HCT116 (cell line): ENCODE results near the gene TMEM178B. TPM values are rescaled to one million over a fixed set of nuclear protein-coding genes. Genes with fewer than 3 reads are reported as not detected.

Source experiments
- ATAC-seq: fragments of 200-7000 bp; cut with Tn5 transposase; 2 replicates; pipeline ENCODE4 v1.9.1; 2020; ENCODE audit warnings: mild to moderate bottlenecking, moderate library complexity
- BruUV-seq: library from RNA; stranded (reverse); fragments of 400-500 nt; replicated peaks from 2 replicates; lab custom pipeline; 2021; lab: Mats Ljungman, UMichigan
- CTCF ChIA-PET: fragments of 300-600 bp; sonication (Branson Sonifier 250); formaldehyde crosslinking; loops from one replicate; lab custom pipeline; 2021; ENCODE audit warnings: antibody characterized with exemption; lab: Charles Lee
- POLR2A ChIA-PET: fragments of 300-600, 350-600 bp; sonication (Branson Sonifier 250); formaldehyde crosslinking; loops from one replicate; lab custom pipeline; 2021; ENCODE audit warnings: antibody characterized with exemption; lab: Charles Lee
- RAD21 ChIA-PET, 2 experiments: fragments of 300-600 bp; sonication (Branson Sonifier 250); formaldehyde crosslinking; loops; one replicate each; lab custom pipeline; 2023; ENCODE audit warnings: low total read pairs in 2 of 2; ENCODE audit not compliant: uncharacterized antibody in 2 of 2, unreplicated experiment in 2 of 2, low non-redundant PET in 1 of 2; lab: Charles Lee
- DNase-seq: peaks from one replicate; pipeline ENCODE4 v3.0.0-alpha.2; 2010; ENCODE audit warnings: low read depth, low spot score
- H2AFZ ChIP-seq: fragments of 200-600 bp; shearing (Covaris generic), sonication (generic); 2 replicates; pipeline ENCODE4 v1.6.1; 2017; ENCODE audit warnings: low read depth, mixed run types, mixed read lengths, antibody characterized with exemption, low read length; ENCODE audit not compliant: poor library complexity, severe bottlenecking
- H3K27ac ChIP-seq: 2 replicates; pipeline ENCODE4 v1.5.1; 2012; ENCODE audit warnings: low read depth, low read length
- H3K27me3 ChIP-seq: fragments of 200-600 bp; sonication (generic); 2 replicates; pipeline ENCODE4 v1.6.1; 2016; ENCODE audit warnings: mixed run types, low read length, mixed read lengths; ENCODE audit not compliant: insufficient read depth
- H3K36me3 ChIP-seq, 2 experiments: fragments of 200-500 bp in 1 of 2; fragments of 200-600 bp in 1 of 2; sonication (Bioruptor generic) in 1 of 2; sonication (generic) in 1 of 2; 2 replicates each; pipeline versions ENCODE4 v1.5.1 to v1.6.1; 2014 to 2016; ENCODE audit warnings: low read length in 2 of 2, inconsistent platforms in 1 of 2, mixed read lengths in 1 of 2, mixed run types in 1 of 2; ENCODE audit not compliant: insufficient read depth in 2 of 2, control insufficient read depth in 1 of 2
- H3K4me1 ChIP-seq, 2 experiments: fragments of 200-600 bp in 1 of 2; sonication (generic) in 1 of 2; 2 replicates each; pipeline versions ENCODE4 v1.5.1 to v1.6.1; 2012 to 2017; ENCODE audit warnings: low read length in 2 of 2, inconsistent platforms in 1 of 2, mild to moderate bottlenecking in 1 of 2, mixed read lengths in 1 of 2, mixed run types in 1 of 2, moderate library complexity in 1 of 2; ENCODE audit not compliant: insufficient read depth in 2 of 2, control insufficient read depth in 1 of 2
- H3K4me2 ChIP-seq: fragments of 200-600 bp; sonication (generic); 2 replicates; pipeline ENCODE4 v1.6.1; 2017; ENCODE audit warnings: mixed run types, low read length, mixed read lengths
- H3K4me3 ChIP-seq, 2 experiments: fragments of 200-600 bp in 1 of 2; sonication (generic) in 1 of 2; replicated peaks in 1 of 2; 2 replicates each; pipeline ENCODE4 v1.5.1; 2011 to 2016; ENCODE audit warnings: low read length in 2 of 2, control low read depth in 1 of 2, low read depth in 1 of 2, mild to moderate bottlenecking in 1 of 2, mixed read lengths in 1 of 2, mixed run types in 1 of 2
- H3K79me2 ChIP-seq: fragments of 200-600 bp; sonication (generic); 2 replicates; pipeline ENCODE4 v1.6.1; 2017; ENCODE audit warnings: mild to moderate bottlenecking, mixed run types, low read length, moderate library complexity, mixed read lengths; ENCODE audit not compliant: insufficient read depth
- H3K9ac ChIP-seq: fragments of 200-600 bp; sonication (generic); 2 replicates; pipeline ENCODE4 v1.6.1; 2016; ENCODE audit warnings: low read length, mixed read lengths
- H3K9me2 ChIP-seq: fragments of 200-600 bp; sonication (generic), shearing (Covaris generic); 2 replicates; pipeline ENCODE4 v1.6.1; 2017; ENCODE audit warnings: mixed run types, mild to moderate bottlenecking, moderate library complexity; ENCODE audit not compliant: insufficient read depth
- H3K9me3 ChIP-seq, 2 experiments: fragments of 200-500 bp in 1 of 2; fragments of 200-600 bp in 1 of 2; sonication (Bioruptor generic) in 1 of 2; sonication (generic) in 1 of 2; 2 replicates each; pipeline ENCODE4 v1.6.1; 2014 to 2017; ENCODE audit warnings: low read length in 2 of 2, mixed read lengths in 2 of 2, inconsistent platforms in 1 of 2, low read depth in 1 of 2, mild to moderate bottlenecking in 1 of 2, mixed run types in 1 of 2, moderate library complexity in 1 of 2; ENCODE audit not compliant: control insufficient read depth in 1 of 2, insufficient read depth in 1 of 2
- H4K20me1 ChIP-seq: fragments of 200-600 bp; sonication (generic), shearing (Covaris generic); 2 replicates; pipeline ENCODE4 v1.6.1; 2017; ENCODE audit warnings: mixed run types, mild to moderate bottlenecking, moderate library complexity; ENCODE audit not compliant: insufficient read depth
- ELF1 ChIP-seq: IDR thresholded peaks from 2 replicates; pipeline ENCODE4 v1.6.1; 2012; ENCODE audit warnings: low read depth, borderline replicate concordance
- EZH2 ChIP-seq: fragments of 200-600 bp; sonication (generic); IDR thresholded peaks from 2 replicates; pipeline ENCODE4 v1.6.1; 2017; ENCODE audit warnings: antibody characterized with exemption, mixed run types
- EZH2phosphoT487 ChIP-seq: fragments of 200-600 bp; IDR thresholded peaks from 2 replicates; pipeline ENCODE4 v1.6.1; 2018; ENCODE audit warnings: antibody characterized with exemption, borderline replicate concordance
- POLR2A ChIP-seq: IDR thresholded peaks from 2 replicates; pipeline ENCODE4 v1.7.0; 2011; ENCODE audit warnings: borderline replicate concordance; ENCODE audit not compliant: insufficient read depth, insufficient read length; ENCODE audit errors: extremely low read depth
- SP1 ChIP-seq: IDR thresholded peaks from 2 replicates; pipeline ENCODE4 v1.6.1; 2012; ENCODE audit warnings: low read depth
- SRF ChIP-seq: IDR thresholded peaks from 2 replicates; pipeline ENCODE4 v1.6.1; 2012; ENCODE audit warnings: low read depth
- ZNF274 ChIP-seq: fragments of 200-500 bp; sonication (Bioruptor generic); IDR thresholded peaks from 2 replicates; pipeline ENCODE4 v1.6.1; 2014; ENCODE audit warnings: mild to moderate bottlenecking, low read depth, low read length, inconsistent platforms
- intact Hi-C: fragments of 100-400 bp; cut with micrococcal nuclease; formaldehyde crosslinking; loops from 2 replicates; pipeline ENCODE4 v1.10.0; 2022
- total RNA-seq: library from RNA; stranded (reverse); gene quantifications from one replicate; pipeline ENCODE4 v1.2.1, GENCODE V29; 2021; ENCODE audit not compliant: unreplicated experiment
- TF ChIP-seq, protein P1 (sequence below): IDR thresholded peaks from 2 replicates; pipeline ENCODE4 v1.6.1; 2012; ENCODE audit warnings: low read depth
- TF ChIP-seq, protein P2 (sequence below): IDR thresholded peaks from 2 replicates; pipeline ENCODE4 v1.6.1; 2011; ENCODE audit warnings: mild to moderate bottlenecking, low read length, moderate library complexity; ENCODE audit not compliant: insufficient replicate concordance; ENCODE audit errors: extremely low read depth

Gene TMEM178B
- total RNA-seq, 1 experiment from 2014 or later, result 0.02 TPM

DNA sequence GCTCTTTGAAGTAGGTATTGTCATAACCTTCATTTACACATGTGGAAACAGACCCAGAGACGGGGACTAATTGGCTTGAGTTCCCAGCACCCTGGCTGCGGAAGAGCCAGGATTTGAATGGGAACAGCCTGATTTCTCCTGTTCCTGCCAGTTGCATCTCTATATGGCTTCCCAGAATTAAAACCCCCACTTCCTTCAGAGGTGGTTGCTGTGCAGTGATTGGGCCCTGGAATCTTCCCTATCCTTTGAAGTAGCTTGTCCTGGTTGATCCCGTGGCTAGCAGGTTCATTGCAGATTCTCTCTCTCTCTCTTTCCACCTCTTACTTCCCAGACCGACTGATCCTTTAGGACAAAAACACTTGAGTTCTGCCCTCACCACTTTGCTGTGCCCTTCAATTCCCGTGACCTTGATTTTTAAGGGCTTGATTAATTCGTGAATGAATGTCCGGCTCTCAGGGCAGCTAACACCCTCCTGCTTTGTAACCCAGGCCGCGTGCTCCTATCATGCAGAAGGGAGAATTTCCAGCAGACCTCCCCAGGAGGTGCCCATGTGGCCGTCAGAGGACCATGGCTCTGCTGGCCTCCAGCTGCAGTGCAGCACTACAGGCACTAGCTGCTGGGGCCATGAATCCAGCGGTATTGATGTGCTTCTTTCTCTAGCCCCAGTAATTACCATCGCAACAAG is 356.7 kb downstream of the TMEM178B start:
- ATAC-seq, result no peak
- ChIA-PET CTCF (no interaction called here), RAD21 (no interaction called here), POLR2A (no interaction called here)
- no peak overlapping the region for H3K27ac ChIP-seq
- BruUV-seq, result no TSS peak
- TF ChIP-seq SRF, result no peak
- TF ChIP-seq POLR2A, result no peak
- no peak for TF ChIP-seq EZH2phosphoT487
- intact Hi-C loops, result no loop called here
- H3K36me3 ChIP-seq, result no peaks in the 10 kb centered on the region
- H3K79me2 ChIP-seq, result no peaks in the 10 kb centered on the region
- no peak for DNase-seq
- no peak overlapping the region for H3K4me2 ChIP-seq
- H2AFZ ChIP-seq, result no peak overlapping the region
- H3K27me3 ChIP-seq, result peaks cover 43% of the 10 kb centered on the region
- no peaks in the 10 kb centered on the region for H4K20me1 ChIP-seq
- H3K4me3 ChIP-seq, result no peak overlapping the region
- H3K9ac ChIP-seq, result no peak overlapping the region
- H3K9me3 ChIP-seq, result no peaks in the 10 kb centered on the region
- H3K9me2 ChIP-seq, result no peaks in the 10 kb centered on the region
- no peaks in the 10 kb centered on the region for H3K4me1 ChIP-seq

DNA sequence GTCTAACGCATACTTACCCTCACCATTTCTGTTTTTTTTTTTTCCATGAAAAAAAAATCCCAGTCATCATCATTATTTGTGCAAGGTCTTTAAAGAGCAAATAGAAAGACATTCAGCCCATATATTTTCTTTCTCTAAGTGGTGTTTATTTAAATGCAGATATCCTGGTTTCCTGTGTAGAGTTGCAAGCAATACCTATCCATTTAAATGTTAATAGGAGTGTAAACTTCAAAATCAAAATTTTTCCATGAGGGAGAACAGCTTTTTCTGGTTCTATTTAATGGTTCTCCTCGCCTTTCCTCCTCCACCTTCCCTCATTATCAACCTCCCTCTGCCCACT is 357.2 kb downstream of the TMEM178B start:
- BruUV-seq, result no TSS peak
- H3K9me2 ChIP-seq, result no peaks in the 10 kb centered on the region
- H3K4me3 ChIP-seq, result no peak overlapping the region
- no peak overlapping the region for H2AFZ ChIP-seq
- peaks cover 43% of the 10 kb centered on the region for H3K27me3 ChIP-seq
- no peaks in the 10 kb centered on the region for H4K20me1 ChIP-seq
- DNase-seq (no peak), ATAC-seq (no peak)
- CTCF ChIA-PET, result no interaction called here
- H3K9me3 ChIP-seq, result no peaks in the 10 kb centered on the region
- no peaks in the 10 kb centered on the region for H3K36me3 ChIP-seq
- no peaks in the 10 kb centered on the region for H3K79me2 ChIP-seq
- intact Hi-C loops, result no loop called here
- TF ChIP-seq ZNF274 (no peak), SRF (no peak), SP1 (no peak), POLR2A (no peak), EZH2 (no peak), EZH2phosphoT487 (no peak), ELF1 (no peak)
- TF ChIP-seq, protein P1, sequence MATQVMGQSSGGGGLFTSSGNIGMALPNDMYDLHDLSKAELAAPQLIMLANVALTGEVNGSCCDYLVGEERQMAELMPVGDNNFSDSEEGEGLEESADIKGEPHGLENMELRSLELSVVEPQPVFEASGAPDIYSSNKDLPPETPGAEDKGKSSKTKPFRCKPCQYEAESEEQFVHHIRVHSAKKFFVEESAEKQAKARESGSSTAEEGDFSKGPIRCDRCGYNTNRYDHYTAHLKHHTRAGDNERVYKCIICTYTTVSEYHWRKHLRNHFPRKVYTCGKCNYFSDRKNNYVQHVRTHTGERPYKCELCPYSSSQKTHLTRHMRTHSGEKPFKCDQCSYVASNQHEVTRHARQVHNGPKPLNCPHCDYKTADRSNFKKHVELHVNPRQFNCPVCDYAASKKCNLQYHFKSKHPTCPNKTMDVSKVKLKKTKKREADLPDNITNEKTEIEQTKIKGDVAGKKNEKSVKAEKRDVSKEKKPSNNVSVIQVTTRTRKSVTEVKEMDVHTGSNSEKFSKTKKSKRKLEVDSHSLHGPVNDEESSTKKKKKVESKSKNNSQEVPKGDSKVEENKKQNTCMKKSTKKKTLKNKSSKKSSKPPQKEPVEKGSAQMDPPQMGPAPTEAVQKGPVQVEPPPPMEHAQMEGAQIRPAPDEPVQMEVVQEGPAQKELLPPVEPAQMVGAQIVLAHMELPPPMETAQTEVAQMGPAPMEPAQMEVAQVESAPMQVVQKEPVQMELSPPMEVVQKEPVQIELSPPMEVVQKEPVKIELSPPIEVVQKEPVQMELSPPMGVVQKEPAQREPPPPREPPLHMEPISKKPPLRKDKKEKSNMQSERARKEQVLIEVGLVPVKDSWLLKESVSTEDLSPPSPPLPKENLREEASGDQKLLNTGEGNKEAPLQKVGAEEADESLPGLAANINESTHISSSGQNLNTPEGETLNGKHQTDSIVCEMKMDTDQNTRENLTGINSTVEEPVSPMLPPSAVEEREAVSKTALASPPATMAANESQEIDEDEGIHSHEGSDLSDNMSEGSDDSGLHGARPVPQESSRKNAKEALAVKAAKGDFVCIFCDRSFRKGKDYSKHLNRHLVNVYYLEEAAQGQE, result no peak
- TF ChIP-seq, protein P2, sequence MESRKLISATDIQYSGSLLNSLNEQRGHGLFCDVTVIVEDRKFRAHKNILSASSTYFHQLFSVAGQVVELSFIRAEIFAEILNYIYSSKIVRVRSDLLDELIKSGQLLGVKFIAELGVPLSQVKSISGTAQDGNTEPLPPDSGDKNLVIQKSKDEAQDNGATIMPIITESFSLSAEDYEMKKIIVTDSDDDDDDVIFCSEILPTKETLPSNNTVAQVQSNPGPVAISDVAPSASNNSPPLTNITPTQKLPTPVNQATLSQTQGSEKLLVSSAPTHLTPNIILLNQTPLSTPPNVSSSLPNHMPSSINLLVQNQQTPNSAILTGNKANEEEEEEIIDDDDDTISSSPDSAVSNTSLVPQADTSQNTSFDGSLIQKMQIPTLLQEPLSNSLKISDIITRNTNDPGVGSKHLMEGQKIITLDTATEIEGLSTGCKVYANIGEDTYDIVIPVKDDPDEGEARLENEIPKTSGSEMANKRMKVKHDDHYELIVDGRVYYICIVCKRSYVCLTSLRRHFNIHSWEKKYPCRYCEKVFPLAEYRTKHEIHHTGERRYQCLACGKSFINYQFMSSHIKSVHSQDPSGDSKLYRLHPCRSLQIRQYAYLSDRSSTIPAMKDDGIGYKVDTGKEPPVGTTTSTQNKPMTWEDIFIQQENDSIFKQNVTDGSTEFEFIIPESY, result no peak
- RAD21 ChIA-PET, result no interaction called here
- H3K4me1 ChIP-seq, result no peaks in the 10 kb centered on the region
- H3K9ac ChIP-seq, result no peak overlapping the region
- H3K4me2 ChIP-seq, result no peak overlapping the region
- no peak overlapping the region for H3K27ac ChIP-seq
- POLR2A ChIA-PET, result no interaction called here
